Umbilical cord (tissue), 2 donors: ENCODE results near the gene TNFRSF8. TPM values are rescaled to one million over a fixed set of nuclear protein-coding genes. Genes with fewer than 3 reads are reported as not detected.

Experiments used
- DNase-seq: peaks from one replicate; pipeline ENCODE4 v3.0.0-alpha.2; 2015; ENCODE audit warnings: low spot score
- total RNA-seq: library from RNA; depleted of rRNA; stranded (reverse); fragments of >200 nt; gene quantifications from one replicate; pipeline ENCODE4 v1.2.3, GENCODE V29; 2014; ENCODE audit warnings: low replicate concordance; ENCODE audit not compliant: insufficient read depth

TNFRSF8 gene
- total RNA-seq, 1 donor from 2014 or later, result 0.24 TPM

DNA sequence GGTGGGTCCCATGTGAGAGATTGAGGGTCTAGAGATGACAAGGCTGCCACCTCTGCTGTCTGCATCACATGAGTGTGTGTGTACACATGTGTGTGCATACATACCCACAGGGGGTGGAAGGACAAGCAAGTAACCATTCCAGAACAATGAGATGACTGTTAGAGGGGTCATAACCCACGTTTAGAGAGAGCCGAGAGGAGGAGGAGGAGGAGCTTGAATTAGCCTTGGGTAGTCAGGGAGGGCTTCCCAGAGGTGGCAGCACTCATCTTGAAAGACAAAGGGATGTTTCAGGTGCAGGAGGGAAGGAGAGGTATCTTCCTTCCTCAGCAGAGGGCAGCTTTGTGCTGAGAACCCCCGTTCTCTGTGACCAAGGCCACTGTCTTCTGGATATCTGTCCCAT lies 125.0 kb downstream of the TNFRSF8 start:
- DNase-seq, result no peak

DNA sequence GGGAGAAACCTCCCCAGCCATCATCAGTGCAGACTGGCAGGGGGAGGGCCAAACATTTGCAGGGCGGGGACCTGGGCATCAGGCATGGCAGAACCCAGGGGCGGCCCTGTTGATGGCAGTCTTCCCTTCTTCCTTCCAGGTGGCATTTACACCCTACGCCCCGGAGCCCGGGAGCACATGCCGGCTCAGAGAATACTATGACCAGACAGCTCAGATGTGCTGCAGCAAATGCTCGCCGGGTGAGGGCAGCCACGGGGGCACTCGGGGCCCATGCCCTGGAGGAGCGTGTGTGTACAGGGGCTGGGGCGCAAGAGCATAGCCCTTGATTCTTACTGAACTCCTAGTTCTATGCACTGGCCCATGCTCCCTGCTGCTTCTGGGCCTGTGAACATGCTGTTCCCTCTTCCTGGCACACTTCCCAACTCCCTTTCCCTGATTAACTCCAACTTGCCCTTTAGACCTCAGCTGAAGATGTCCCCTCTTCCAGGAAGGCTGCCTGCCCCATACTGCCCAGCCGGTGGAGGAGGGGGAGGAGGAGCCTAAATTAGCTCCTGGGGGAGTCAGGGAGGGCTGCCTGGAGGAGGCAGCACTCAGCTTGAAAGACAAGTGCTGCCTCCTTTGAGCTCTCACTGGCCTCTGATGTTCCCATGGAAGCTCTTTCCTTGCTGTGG lies 125.7 kb downstream of the TNFRSF8 start:
- DNase-seq, result no peak

GRCh38 chr1:12189328-12189682 lies 126.2 kb downstream of the TNFRSF8 start:
- no peak for DNase-seq

DNA sequence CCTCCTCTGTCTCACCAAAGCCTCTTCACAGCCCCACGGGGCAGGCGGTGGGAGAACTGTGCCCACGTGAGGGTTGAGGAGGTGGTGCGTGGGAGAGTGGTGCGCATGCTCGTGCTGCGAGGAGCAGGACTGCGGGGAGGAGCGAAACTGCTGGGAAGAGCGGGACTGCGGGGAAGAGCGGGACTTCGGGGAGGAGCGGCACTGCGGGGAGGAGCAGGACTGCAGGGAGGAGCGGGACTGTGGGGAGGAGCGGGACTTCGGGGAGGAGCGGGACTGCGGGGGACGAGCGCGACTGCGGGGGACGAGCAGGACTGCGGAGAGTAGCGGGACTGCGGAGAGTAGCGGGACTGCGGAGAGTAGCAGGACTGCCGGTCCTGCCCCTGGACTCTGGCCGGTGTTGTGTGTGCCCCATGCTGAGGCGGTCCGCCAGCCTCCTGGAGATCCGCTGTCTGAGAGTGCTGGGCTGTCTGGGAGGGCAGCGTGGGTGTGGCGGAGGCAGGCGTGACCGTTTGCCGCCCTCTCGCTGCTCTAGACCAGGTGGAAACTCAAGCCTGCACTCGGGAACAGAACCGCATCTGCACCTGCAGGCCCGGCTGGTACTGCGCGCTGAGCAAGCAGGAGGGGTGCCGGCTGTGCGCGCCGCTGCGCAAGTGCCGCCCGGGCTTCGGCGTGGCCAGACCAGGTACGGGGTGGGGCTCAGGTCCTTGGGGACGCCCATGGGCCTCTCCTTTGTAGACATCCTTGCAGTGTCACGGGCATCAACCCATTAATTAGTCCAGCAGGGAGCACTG lies 128.3 kb downstream of the TNFRSF8 start:
- DNase-seq, result no peak

Other genes starting within 250 kb of the TNFRSF8 start
- gene NPPA, start 215.5 kb upstream of the TNFRSF8 start, total RNA-seq, result not detected
- gene NPPB, start 204.4 kb upstream of the TNFRSF8 start, total RNA-seq, result not detected
- gene KIAA2013, start 136.9 kb upstream of the TNFRSF8 start, total RNA-seq, result 44.3 TPM
- gene PLOD1, start 128.6 kb upstream of the TNFRSF8 start, total RNA-seq, result 238 TPM
- gene MFN2, start 82.9 kb upstream of the TNFRSF8 start, total RNA-seq, result 25.5 TPM
- 14.0 TPM for gene MIIP, start 43.8 kb upstream of the TNFRSF8 start, total RNA-seq
- gene TNFRSF1B, start 103.7 kb downstream of the TNFRSF8 start, total RNA-seq, result 14.0 TPM
- 31.3 TPM for gene VPS13D, start 166.7 kb downstream of the TNFRSF8 start, total RNA-seq